CD4-positive, CD25-positive, alpha-beta regulatory T cell (primary cell): ENCODE measurements around the gene CST6. TPM values are rescaled to one million over a fixed set of nuclear protein-coding genes. Genes with fewer than 3 reads are reported as not detected.
A peak's percentile ranks its signal among the peaks of the same experiment; 100 is the strongest.

ENCODE experiments used
- ATAC-seq, 2 donors: fragments of 150-1000 bp; cut with Tn5 transposase; one replicate each; pipeline ENCODE4 v1.10.0; 2021; ENCODE audit warnings: low read depth in 2 of 2, moderate number of reproducible peaks in 2 of 2, moderate library complexity in 1 of 2
- DNase-seq, 3 donors: peaks; one replicate each; pipeline versions ENCODE4 v3.0.0 to v3.0.0-alpha.2; 2012 to 2022; ENCODE audit warnings: mixed read lengths in 1 of 3
- H3K27ac ChIP-seq: one replicate; pipeline ENCODE4 v1.7.0; 2013; ENCODE audit warnings: mild to moderate bottlenecking, low read length; ENCODE audit not compliant: insufficient read depth, poor library complexity, severe bottlenecking
- H3K27me3 ChIP-seq: one replicate; pipeline ENCODE4 v1.7.0; 2013; ENCODE audit warnings: low read length; ENCODE audit not compliant: control insufficient read depth, insufficient read depth
- H3K36me3 ChIP-seq: one replicate; pipeline ENCODE4 v1.7.0; 2013; ENCODE audit warnings: mild to moderate bottlenecking, low read length, moderate library complexity; ENCODE audit not compliant: control insufficient read depth, insufficient read depth
- H3K4me1 ChIP-seq: 2 replicates; pipeline ENCODE4 v1.7.0; 2013; ENCODE audit warnings: mild to moderate bottlenecking, low read length; ENCODE audit not compliant: insufficient read depth, control insufficient read depth, poor library complexity, severe bottlenecking
- H3K4me3 ChIP-seq: one replicate; pipeline ENCODE4 v1.7.0; 2013; ENCODE audit warnings: low read depth, mild to moderate bottlenecking, low read length, moderate library complexity
- H3K9me3 ChIP-seq, 2 experiments: 1 replicate in 1 of 2; 2 replicates in 1 of 2; pipeline ENCODE4 v1.7.0; 2013; ENCODE audit warnings: low read length in 2 of 2, mild to moderate bottlenecking in 1 of 2, moderate library complexity in 1 of 2; ENCODE audit not compliant: control insufficient read depth in 2 of 2
- H3K27ac Mint-ChIP-seq, 3 donors: one replicate each; pipeline ENCODE4 v1.8.0; 2020 to 2022; ENCODE audit warnings: mild to moderate bottlenecking in 3 of 3, mixed read lengths in 3 of 3, moderate library complexity in 2 of 3
- H3K27me3 Mint-ChIP-seq: one replicate; pipeline ENCODE4 v1.8.0; 2022; ENCODE audit warnings: mild to moderate bottlenecking, mixed read lengths
- H3K36me3 Mint-ChIP-seq: one replicate; pipeline ENCODE4 v1.8.0; 2020; ENCODE audit warnings: mixed read lengths
- H3K4me1 Mint-ChIP-seq, 4 donors: one replicate each; pipeline ENCODE4 v1.8.0; 2020 to 2022; ENCODE audit warnings: mixed read lengths in 4 of 4, mild to moderate bottlenecking in 1 of 4
- H3K4me3 Mint-ChIP-seq, 4 donors: one replicate each; pipeline ENCODE4 v1.8.0; 2020 to 2022; ENCODE audit warnings: mild to moderate bottlenecking in 4 of 4, mixed read lengths in 4 of 4, moderate library complexity in 3 of 4
- H3K9me3 Mint-ChIP-seq, 7 donors: one replicate each; pipeline ENCODE4 v1.8.0; 2020 to 2022; ENCODE audit warnings: mixed read lengths in 7 of 7, mild to moderate bottlenecking in 3 of 7, moderate library complexity in 2 of 7
- polyA plus RNA-seq, 4 donors: library from polyadenylated mRNA; unstranded; fragments of 300-500 nt; fragmentation: Illumina TruSeq; gene quantifications; one replicate each; pipeline ENCODE4 v1.2.3, GENCODE V29; 2021
- total RNA-seq: library from RNA; stranded (reverse); gene quantifications from one replicate; pipeline ENCODE4 v1.2.3, GENCODE V29; 2022

CST6 gene
- total and polyA plus RNA-seq, 5 donors from 2014 or later: not detected

DNA sequence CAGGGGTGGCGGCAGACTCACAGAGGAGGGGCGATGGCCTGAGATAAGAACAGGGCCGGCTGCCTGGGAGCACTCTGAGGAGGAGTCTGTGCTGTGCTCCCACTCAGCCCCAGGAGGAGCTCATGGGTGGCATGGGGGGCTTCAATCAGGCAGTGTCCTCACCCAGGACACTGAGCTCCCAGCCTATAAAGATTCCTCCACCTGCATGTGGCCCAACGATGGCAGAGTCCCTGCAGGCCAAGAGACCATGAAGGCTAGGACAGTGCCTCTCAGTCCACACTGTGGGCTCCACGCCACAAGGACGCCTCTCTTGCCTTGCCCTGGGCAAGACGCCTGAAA is 1.9 kb downstream of the CST6 start:
- Mint-ChIP-seq H3K36me3 (no peaks in the 10 kb centered on the region), H3K9me3 (peaks cover 0 to 2% (median 0%) of the 10 kb centered on the region in 7 donors), H3K27ac (no peak overlapping the region), H3K4me1 (no peaks in the 10 kb centered on the region), H3K4me3 (no peak overlapping the region), H3K27me3 (peaks cover 32% of the 10 kb centered on the region)
- peaks cover 8% of the 10 kb centered on the region for H3K27me3 ChIP-seq
- ATAC-seq: no peak
- peaks cover 8% of the 10 kb centered on the region for H3K4me1 ChIP-seq
- H3K4me3 ChIP-seq: no peak overlapping the region
- no peak for DNase-seq
- H3K27ac ChIP-seq: no peak overlapping the region
- no peaks in the 10 kb centered on the region for H3K36me3 ChIP-seq
- H3K9me3 ChIP-seq: no peaks in the 10 kb centered on the region

GRCh38 chr11:66014804-66015453 is 3.1 kb downstream of the CST6 start:
- H3K4me1 ChIP-seq: peaks cover 8% of the 10 kb centered on the region
- ATAC-seq: no peak
- peak overlapping the region in 1 of 3 donors; percentile 7 for H3K27ac Mint-ChIP-seq
- H3K36me3 ChIP-seq: no peaks in the 10 kb centered on the region
- no peak overlapping the region for H3K4me3 ChIP-seq
- H3K27ac ChIP-seq: no peak overlapping the region
- H3K27me3 Mint-ChIP-seq: peaks cover 27% of the 10 kb centered on the region
- no peaks in the 10 kb centered on the region for H3K9me3 ChIP-seq
- no peak for DNase-seq
- H3K27me3 ChIP-seq: peaks cover 8% of the 10 kb centered on the region
- no peaks in the 10 kb centered on the region for H3K36me3 Mint-ChIP-seq
- H3K4me3 Mint-ChIP-seq: no peak overlapping the region
- peaks cover 0 to 2% (median 0%) of the 10 kb centered on the region in 7 donors for H3K9me3 Mint-ChIP-seq
- H3K4me1 Mint-ChIP-seq: no peaks in the 10 kb centered on the region

GRCh38 chr11:66015454-66015881 is 3.7 kb downstream of the CST6 start:
- Histone ChIP-seq H3K36me3 (no peaks in the 10 kb centered on the region), H3K9me3 (no peaks in the 10 kb centered on the region), H3K4me1 (peaks cover 8% of the 10 kb centered on the region), H3K4me3 (no peak overlapping the region), H3K27ac (no peak overlapping the region), H3K27me3 (peaks cover 8% of the 10 kb centered on the region)
- no peak overlapping the region for H3K4me3 Mint-ChIP-seq
- H3K36me3 Mint-ChIP-seq: no peaks in the 10 kb centered on the region
- no peak for DNase-seq
- no peaks in the 10 kb centered on the region for H3K4me1 Mint-ChIP-seq
- no peak for ATAC-seq
- no peaks in the 10 kb centered on the region for H3K9me3 Mint-ChIP-seq
- H3K27me3 Mint-ChIP-seq: peaks cover 22% of the 10 kb centered on the region
- H3K27ac Mint-ChIP-seq: no peak overlapping the region

GRCh38 chr11:66015936-66016792 is 4.4 kb downstream of the CST6 start:
- Mint-ChIP-seq H3K27me3 (peaks cover 17% of the 10 kb centered on the region), H3K4me3 (no peak overlapping the region), H3K9me3 (no peaks in the 10 kb centered on the region), H3K36me3 (no peaks in the 10 kb centered on the region), H3K27ac (no peak overlapping the region), H3K4me1 (no peaks in the 10 kb centered on the region)
- Histone ChIP-seq H3K4me3 (no peak overlapping the region), H3K27ac (no peak overlapping the region), H3K36me3 (no peaks in the 10 kb centered on the region), H3K4me1 (peaks cover 8% of the 10 kb centered on the region), H3K27me3 (peaks cover 8% of the 10 kb centered on the region), H3K9me3 (no peaks in the 10 kb centered on the region)
- DNase-seq: no peak
- ATAC-seq: no peak

- no peak overlapping the region for H3K27ac Mint-ChIP-seq
- H3K4me1 Mint-ChIP-seq: no peaks in the 10 kb centered on the region
- peaks cover 5% of the 10 kb centered on the region for H3K4me1 ChIP-seq
- no peaks in the 10 kb centered on the region for H3K9me3 Mint-ChIP-seq
- DNase-seq: no peak
- H3K27me3 Mint-ChIP-seq: peaks cover 13% of the 10 kb centered on the region
- H3K27ac ChIP-seq: no peak overlapping the region
- no peaks in the 10 kb centered on the region for H3K36me3 ChIP-seq
- H3K9me3 ChIP-seq: no peaks in the 10 kb centered on the region
- H3K4me3 ChIP-seq: no peak overlapping the region
- no peak for ATAC-seq
- no peak overlapping the region for H3K4me3 Mint-ChIP-seq
- peaks cover 3% of the 10 kb centered on the region for H3K27me3 ChIP-seq
- no peaks in the 10 kb centered on the region for H3K36me3 Mint-ChIP-seq
Observed at GRCh38 chr11:66016793-66017177, 5.0 kb downstream of the CST6 start.

- Mint-ChIP-seq H3K9me3 (no peaks in the 10 kb centered on the region), H3K27me3 (peaks cover 10% of the 10 kb centered on the region), H3K4me1 (peaks cover 0 to under 1% (median under 1%) of the 10 kb centered on the region in 4 donors), H3K36me3 (no peaks in the 10 kb centered on the region), H3K4me3 (no peak overlapping the region), H3K27ac (no peak overlapping the region)
- peaks cover 1% of the 10 kb centered on the region for H3K4me1 ChIP-seq
- ATAC-seq (no peak), DNase-seq (no peak)
- no peaks in the 10 kb centered on the region for H3K9me3 ChIP-seq
- H3K4me3 ChIP-seq: no peak overlapping the region
- H3K36me3 ChIP-seq: no peaks in the 10 kb centered on the region
- peaks cover 3% of the 10 kb centered on the region for H3K27me3 ChIP-seq
- H3K27ac ChIP-seq: no peak overlapping the region
Observed at GRCh38 chr11:66017321-66017720, 5.5 kb downstream of the CST6 start.

DNA sequence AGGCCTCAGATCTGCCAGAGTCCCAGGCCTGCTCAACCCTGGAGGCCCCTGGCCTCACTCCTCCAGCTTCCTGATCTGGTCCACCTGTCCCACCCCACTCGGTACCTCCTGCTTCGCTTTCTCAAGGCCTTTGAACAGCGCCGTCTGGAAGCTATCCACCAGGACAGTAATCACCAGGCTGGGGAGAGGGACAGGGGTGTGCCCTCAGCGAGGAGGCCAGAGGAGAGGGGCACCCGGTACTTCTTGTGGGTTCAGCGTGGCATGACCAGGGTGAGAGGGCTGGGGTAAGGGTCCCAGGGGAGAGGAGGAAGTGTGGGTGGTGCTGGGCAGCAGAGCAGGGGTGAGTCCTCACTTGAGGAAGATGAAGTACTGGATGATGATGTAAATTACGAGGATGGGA is 8.4 kb downstream of the CST6 start:
- H3K9me3 ChIP-seq: no peaks in the 10 kb centered on the region
- peaks cover 6% of the 10 kb centered on the region for H3K4me1 ChIP-seq
- Mint-ChIP-seq H3K4me1 (peaks cover 4 to 6% (median 5%) of the 10 kb centered on the region in 4 donors), H3K9me3 (no peaks in the 10 kb centered on the region), H3K36me3 (no peaks in the 10 kb centered on the region), H3K27ac (no peak overlapping the region), H3K4me3 (no peak overlapping the region), H3K27me3 (peaks cover 6% of the 10 kb centered on the region)
- DNase-seq: no peak
- ATAC-seq: no peak
- H3K4me3 ChIP-seq: no peak overlapping the region
- H3K36me3 ChIP-seq: no peaks in the 10 kb centered on the region
- H3K27ac ChIP-seq: no peak overlapping the region
- no peaks in the 10 kb centered on the region for H3K27me3 ChIP-seq
